IMR-90 (cell line): ENCODE measurements around the gene EPSTI1.

Experiments used
- CEBPB ChIP-seq: IDR thresholded peaks from 2 replicates; pipeline ENCODE4 v1.6.1; 2012; ENCODE audit warnings: low read depth, low read length, improper control_type of control experiment
- RAD21 ChIP-seq: IDR thresholded peaks from 2 replicates; pipeline ENCODE4 v1.6.1; 2012; ENCODE audit warnings: low read length, improper control_type of control experiment
- RFX5 ChIP-seq: IDR thresholded peaks from 2 replicates; pipeline ENCODE4 v1.8.0; 2012; ENCODE audit warnings: low read depth, mild to moderate bottlenecking, low read length, moderate library complexity
- TF ChIP-seq, protein P1 (sequence below): conservative IDR thresholded peaks from 2 replicates; pipeline ENCODE4 v1.5.1; 2012; ENCODE audit warnings: mild to moderate bottlenecking, low read depth, low read length, improper control_type of control experiment
- TF ChIP-seq, protein P2 (sequence below): fragments of 150-350 bp; IDR thresholded peaks from 2 replicates; pipeline ENCODE4 v1.6.1; 2017; ENCODE audit warnings: mild to moderate bottlenecking, antibody characterized with exemption, low read length, low read depth

DNA sequence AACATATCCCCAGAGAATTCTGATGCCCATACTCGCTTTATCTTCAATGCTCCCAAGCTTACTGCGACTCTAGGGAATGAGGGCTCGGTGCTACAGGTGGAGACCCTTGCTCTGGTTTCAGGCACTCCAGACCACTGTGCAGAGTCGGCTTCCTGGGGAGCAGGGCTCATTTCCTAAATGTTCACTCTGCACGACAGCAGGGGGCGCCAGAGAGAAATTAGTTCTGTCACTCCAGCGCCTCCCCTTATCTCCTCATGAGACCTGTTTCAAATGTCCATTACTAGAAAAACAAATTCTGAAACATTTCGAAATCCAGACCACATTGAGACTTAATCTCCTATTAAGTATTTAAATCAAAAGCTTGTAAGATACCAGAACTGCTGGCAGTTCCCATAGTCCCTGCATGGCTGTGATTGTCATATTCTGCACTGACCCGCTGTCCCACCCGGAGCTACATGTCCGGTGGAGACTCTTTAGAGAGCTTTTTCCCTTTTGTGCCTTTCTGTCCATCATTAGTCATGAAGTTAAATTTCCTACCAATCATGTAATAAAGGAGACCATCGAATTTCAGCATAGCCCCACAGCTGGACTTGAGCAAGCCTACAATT, 22.4 kb downstream of the EPSTI1 start:
- TF ChIP-seq, protein P1, sequence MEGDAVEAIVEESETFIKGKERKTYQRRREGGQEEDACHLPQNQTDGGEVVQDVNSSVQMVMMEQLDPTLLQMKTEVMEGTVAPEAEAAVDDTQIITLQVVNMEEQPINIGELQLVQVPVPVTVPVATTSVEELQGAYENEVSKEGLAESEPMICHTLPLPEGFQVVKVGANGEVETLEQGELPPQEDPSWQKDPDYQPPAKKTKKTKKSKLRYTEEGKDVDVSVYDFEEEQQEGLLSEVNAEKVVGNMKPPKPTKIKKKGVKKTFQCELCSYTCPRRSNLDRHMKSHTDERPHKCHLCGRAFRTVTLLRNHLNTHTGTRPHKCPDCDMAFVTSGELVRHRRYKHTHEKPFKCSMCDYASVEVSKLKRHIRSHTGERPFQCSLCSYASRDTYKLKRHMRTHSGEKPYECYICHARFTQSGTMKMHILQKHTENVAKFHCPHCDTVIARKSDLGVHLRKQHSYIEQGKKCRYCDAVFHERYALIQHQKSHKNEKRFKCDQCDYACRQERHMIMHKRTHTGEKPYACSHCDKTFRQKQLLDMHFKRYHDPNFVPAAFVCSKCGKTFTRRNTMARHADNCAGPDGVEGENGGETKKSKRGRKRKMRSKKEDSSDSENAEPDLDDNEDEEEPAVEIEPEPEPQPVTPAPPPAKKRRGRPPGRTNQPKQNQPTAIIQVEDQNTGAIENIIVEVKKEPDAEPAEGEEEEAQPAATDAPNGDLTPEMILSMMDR = peak; percentile 77
- TF ChIP-seq, protein P2, sequence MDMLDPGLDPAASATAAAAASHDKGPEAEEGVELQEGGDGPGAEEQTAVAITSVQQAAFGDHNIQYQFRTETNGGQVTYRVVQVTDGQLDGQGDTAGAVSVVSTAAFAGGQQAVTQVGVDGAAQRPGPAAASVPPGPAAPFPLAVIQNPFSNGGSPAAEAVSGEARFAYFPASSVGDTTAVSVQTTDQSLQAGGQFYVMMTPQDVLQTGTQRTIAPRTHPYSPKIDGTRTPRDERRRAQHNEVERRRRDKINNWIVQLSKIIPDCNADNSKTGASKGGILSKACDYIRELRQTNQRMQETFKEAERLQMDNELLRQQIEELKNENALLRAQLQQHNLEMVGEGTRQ = no peak
- no peak for TF ChIP-seq CEBPB
- no peak for TF ChIP-seq RFX5
- TF ChIP-seq RAD21 = peak; percentile 71
